K562 (cell line): ENCODE results near the gene NF1. TPM values are rescaled to one million over a fixed set of nuclear protein-coding genes. Genes with fewer than 3 reads are reported as not detected.

Experiments
- ARID1B ChIP-seq: fragments of 450-650 bp; IDR thresholded peaks from 2 replicates; pipeline ENCODE4 v1.6.1; 2016; ENCODE audit warnings: antibody characterized with exemption, mild to moderate bottlenecking, inconsistent platforms
- CBX1 ChIP-seq: sonication (generic); IDR thresholded peaks from 2 replicates; pipeline ENCODE4 v1.6.1; 2016; ENCODE audit warnings: antibody characterized with exemption, low read depth, mild to moderate bottlenecking
- CTBP1 ChIP-seq: fragments of 450-650 bp; IDR thresholded peaks from 2 replicates; pipeline ENCODE4 v1.6.1; 2016; ENCODE audit warnings: borderline replicate concordance
- KDM5B ChIP-seq: fragments of 200-600 bp; sonication (generic); IDR thresholded peaks from 2 replicates; pipeline ENCODE4 v1.6.1; 2012; ENCODE audit warnings: low read depth, mild to moderate bottlenecking, moderate library complexity, low read length, control low read depth, inconsistent platforms; ENCODE audit not compliant: insufficient replicate concordance
- KLF1 ChIP-seq: fragments of 450-650 bp; IDR thresholded peaks from 2 replicates; pipeline ENCODE4 v1.6.1; 2016; ENCODE audit warnings: missing genetic modification characterization, missing compliant biosample characterization
- OTX1 ChIP-seq: fragments of 450-650 bp; formaldehyde crosslinking; IDR thresholded peaks from 2 replicates; pipeline ENCODE4 v1.4.0; 2022; ENCODE audit warnings: mild to moderate bottlenecking
- SRSF1 ChIP-seq: fragments of 200-400 bp; formaldehyde crosslinking; IDR thresholded peaks from 2 replicates; pipeline ENCODE4 v1.6.1; 2017; ENCODE audit warnings: mild to moderate bottlenecking, low read depth, low read length, moderate library complexity
- ZNF143 ChIP-seq: sonication (generic); formaldehyde crosslinking; IDR thresholded peaks from 2 replicates; pipeline ENCODE4 v1.9.0; 2022; ENCODE audit warnings: mild to moderate bottlenecking, missing genetic modification reagents
- ZNF644 ChIP-seq: fragments of 200-800 bp; sonication (Bioruptor generic); IDR thresholded peaks from 2 replicates; pipeline ENCODE4 v1.6.1; 2016; ENCODE audit warnings: low read depth, missing genetic modification characterization, missing compliant biosample characterization
- ZNF764 ChIP-seq: fragments of 250-450 bp; sonication (Bioruptor Pico); IDR thresholded peaks from 2 replicates; pipeline ENCODE4 v1.4.0; 2020; ENCODE audit warnings: low read depth, mild to moderate bottlenecking, moderate library complexity
- polyA plus RNA-seq, 8 experiments: library from polyadenylated mRNA; depleted of rRNA in 4 of 8; stranded (reverse) in 5 of 8; unstranded in 3 of 8; fragments of >200 nt; fragmentation: Nextera tagmentation in 2 of 8; fragmentation: Illumina TruSeq in 1 of 8; extraction: Ambion mirVana in 2 of 8; extraction: Trizol in 1 of 8; gene quantifications; 2 replicates each; pipeline versions ENCODE4 v1.2.1 to v1.2.3, GENCODE V29; 2011 to 2014; ENCODE audit warnings: inconsistent platforms in 1 of 8, missing spikeins in 1 of 8
- total RNA-seq, 7 experiments: library from RNA; depleted of rRNA in 6 of 7; stranded (reverse); fragments of >200 nt in 6 of 7; fragmentation: Illumina TruSeq in 2 of 7; extraction: Trizol in 2 of 7; gene quantifications; 2 replicates each; pipeline versions ENCODE4 v1.2.1 to v1.2.3, GENCODE V29; 2011 to 2021; ENCODE audit warnings: low replicate concordance in 1 of 7
- TF ChIP-seq, protein P1 (sequence below): sonication (generic); formaldehyde crosslinking; IDR thresholded peaks from 2 replicates; pipeline ENCODE4 v1.4.0; 2020; ENCODE audit warnings: mild to moderate bottlenecking, missing genetic modification reagents
- TF ChIP-seq, protein P2 (sequence below): fragments of 250-450 bp; sonication (Bioruptor Pico); IDR thresholded peaks from 2 replicates; pipeline ENCODE4 v1.5.0; 2021; ENCODE audit warnings: mild to moderate bottlenecking, moderate library complexity
- TF ChIP-seq, protein P3 (sequence below): sonication (generic); formaldehyde crosslinking; IDR thresholded peaks from 2 replicates; pipeline ENCODE4 v1.8.1; 2023; ENCODE audit warnings: missing genetic modification reagents, mild to moderate bottlenecking, borderline replicate concordance
- TF ChIP-seq, protein P4 (sequence below), 2 experiments: fragments of 450-650 bp; conservative IDR thresholded peaks; 2 replicates each; pipeline ENCODE4 v1.6.1; 2017; ENCODE audit warnings: mild to moderate bottlenecking in 2 of 2, moderate library complexity in 2 of 2

NF1 gene
- total and polyA plus RNA-seq, 9 of the 15 experiments (the other 6 are each of a cell fraction or from before 2014, with no cell fraction given): 3.4 to 41.9 (median 24.3) TPM

DNA sequence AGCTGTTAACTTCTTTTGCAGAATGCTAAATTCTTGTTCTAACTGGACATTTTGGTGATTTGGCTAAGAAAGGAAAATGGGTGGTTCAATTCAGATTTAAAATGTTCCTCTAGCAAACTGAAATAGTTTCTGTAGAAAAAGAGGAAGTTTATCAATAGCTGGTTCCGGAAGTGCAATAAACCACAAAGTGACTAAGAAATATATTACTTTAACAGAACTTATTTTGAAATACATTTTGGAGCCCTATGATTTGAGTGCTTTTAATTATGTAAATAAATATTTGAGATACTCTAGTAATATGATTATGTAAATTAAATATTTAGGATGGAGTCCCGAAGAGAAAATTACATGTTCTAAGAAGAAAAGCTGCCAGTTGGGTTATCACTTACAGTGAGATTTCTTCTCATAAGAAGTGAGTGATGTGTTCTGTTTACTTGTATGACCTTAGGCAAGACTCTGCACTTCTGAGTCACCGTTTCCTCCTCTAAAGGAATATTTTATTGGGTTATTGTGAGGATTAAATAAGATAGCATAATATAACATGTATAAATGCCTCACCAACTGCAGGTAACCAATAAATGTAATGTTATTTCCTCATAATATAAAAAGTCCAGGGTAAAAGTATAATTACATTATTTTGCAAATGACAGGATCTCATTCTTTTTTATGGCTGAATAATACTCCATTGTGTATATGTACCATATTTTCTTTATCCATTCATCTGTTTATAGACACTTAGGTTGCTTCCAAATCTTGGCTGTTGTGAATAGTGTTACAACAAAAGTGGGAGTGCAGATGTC lies 219.4 kb downstream of the NF1 start, which contains the start of gene EVI2B (continued):
- TF ChIP-seq, protein P1, sequence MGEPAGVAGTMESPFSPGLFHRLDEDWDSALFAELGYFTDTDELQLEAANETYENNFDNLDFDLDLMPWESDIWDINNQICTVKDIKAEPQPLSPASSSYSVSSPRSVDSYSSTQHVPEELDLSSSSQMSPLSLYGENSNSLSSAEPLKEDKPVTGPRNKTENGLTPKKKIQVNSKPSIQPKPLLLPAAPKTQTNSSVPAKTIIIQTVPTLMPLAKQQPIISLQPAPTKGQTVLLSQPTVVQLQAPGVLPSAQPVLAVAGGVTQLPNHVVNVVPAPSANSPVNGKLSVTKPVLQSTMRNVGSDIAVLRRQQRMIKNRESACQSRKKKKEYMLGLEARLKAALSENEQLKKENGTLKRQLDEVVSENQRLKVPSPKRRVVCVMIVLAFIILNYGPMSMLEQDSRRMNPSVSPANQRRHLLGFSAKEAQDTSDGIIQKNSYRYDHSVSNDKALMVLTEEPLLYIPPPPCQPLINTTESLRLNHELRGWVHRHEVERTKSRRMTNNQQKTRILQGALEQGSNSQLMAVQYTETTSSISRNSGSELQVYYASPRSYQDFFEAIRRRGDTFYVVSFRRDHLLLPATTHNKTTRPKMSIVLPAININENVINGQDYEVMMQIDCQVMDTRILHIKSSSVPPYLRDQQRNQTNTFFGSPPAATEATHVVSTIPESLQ (CRISPR knock-in tag): no peak
- TF ChIP-seq, protein P2, sequence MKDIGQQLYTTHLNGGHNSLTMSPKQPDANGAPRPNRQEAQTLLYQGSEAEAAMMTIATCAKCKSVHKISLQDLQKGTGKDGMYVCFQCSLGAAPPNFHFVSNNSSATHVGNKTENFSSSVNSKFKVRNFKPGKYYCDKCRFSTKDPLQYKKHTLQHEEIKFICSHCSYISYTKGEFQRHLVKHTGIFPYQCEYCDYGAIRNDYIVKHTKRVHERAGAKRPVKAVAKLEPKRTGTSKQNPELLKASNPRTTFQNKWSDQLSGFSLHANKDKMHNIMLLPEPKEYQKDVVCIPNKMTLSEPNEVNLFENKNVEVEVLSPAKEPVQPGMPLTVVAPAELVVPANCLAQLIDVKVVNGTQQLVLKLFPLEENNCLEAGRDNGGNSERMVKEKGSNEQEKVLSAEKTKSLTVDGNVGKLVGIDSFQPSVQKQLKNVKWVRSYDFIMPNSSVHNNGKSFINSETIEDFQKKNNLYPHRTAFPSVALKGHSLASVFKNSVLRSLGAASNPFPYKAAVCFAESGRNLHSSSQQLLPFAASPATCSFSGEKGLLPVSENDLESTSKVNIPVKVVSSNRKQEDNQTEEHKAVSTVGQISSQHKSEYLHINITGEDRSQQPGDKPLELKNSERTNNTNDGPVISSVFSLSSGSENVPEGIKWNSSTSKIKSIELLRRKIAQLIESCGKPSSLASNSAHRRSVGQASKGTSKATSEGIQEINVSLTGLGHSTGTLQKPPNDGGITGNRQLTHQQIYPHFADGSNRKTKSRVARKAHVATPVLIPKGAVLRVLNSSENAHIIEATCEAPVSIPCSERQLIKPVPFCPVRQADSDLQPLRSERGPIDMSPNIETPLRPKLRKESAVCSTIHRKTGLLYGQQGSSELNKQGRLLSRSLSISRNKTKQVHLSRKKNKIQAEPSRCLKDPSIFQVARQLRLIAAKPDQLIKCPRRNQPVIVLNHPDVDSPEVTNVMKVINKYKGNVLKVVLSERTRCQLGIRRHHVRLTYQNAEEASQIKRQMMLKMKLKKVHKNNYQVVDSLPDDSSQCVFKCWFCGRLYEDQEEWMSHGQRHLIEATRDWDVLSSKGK: no peak
- TF ChIP-seq SRSF1: no peak
- TF ChIP-seq, protein P3, sequence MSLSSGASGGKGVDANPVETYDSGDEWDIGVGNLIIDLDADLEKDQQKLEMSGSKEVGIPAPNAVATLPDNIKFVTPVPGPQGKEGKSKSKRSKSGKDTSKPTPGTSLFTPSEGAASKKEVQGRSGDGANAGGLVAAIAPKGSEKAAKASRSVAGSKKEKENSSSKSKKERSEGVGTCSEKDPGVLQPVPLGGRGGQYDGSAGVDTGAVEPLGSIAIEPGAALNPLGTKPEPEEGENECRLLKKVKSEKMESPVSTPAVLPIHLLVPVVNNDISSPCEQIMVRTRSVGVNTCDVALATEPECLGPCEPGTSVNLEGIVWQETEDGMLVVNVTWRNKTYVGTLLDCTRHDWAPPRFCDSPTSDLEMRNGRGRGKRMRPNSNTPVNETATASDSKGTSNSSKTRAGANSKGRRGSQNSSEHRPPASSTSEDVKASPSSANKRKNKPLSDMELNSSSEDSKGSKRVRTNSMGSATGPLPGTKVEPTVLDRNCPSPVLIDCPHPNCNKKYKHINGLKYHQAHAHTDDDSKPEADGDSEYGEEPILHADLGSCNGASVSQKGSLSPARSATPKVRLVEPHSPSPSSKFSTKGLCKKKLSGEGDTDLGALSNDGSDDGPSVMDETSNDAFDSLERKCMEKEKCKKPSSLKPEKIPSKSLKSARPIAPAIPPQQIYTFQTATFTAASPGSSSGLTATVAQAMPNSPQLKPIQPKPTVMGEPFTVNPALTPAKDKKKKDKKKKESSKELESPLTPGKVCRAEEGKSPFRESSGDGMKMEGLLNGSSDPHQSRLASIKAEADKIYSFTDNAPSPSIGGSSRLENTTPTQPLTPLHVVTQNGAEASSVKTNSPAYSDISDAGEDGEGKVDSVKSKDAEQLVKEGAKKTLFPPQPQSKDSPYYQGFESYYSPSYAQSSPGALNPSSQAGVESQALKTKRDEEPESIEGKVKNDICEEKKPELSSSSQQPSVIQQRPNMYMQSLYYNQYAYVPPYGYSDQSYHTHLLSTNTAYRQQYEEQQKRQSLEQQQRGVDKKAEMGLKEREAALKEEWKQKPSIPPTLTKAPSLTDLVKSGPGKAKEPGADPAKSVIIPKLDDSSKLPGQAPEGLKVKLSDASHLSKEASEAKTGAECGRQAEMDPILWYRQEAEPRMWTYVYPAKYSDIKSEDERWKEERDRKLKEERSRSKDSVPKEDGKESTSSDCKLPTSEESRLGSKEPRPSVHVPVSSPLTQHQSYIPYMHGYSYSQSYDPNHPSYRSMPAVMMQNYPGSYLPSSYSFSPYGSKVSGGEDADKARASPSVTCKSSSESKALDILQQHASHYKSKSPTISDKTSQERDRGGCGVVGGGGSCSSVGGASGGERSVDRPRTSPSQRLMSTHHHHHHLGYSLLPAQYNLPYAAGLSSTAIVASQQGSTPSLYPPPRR (CRISPR knock-in tag): no peak
- TF ChIP-seq OTX1: no peak
- TF ChIP-seq ZNF644 (tag): no peak
- no peak for TF ChIP-seq CBX1
- TF ChIP-seq, protein P4, sequence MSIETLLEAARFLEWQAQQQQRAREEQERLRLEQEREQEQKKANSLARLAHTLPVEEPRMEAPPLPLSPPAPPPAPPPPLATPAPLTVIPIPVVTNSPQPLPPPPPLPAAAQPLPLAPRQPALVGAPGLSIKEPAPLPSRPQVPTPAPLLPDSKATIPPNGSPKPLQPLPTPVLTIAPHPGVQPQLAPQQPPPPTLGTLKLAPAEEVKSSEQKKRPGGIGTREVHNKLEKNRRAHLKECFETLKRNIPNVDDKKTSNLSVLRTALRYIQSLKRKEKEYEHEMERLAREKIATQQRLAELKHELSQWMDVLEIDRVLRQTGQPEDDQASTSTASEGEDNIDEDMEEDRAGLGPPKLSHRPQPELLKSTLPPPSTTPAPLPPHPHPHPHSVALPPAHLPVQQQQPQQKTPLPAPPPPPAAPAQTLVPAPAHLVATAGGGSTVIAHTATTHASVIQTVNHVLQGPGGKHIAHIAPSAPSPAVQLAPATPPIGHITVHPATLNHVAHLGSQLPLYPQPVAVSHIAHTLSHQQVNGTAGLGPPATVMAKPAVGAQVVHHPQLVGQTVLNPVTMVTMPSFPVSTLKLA (conservative IDR thresholded peaks at IDR 0.05): no peak
- TF ChIP-seq KDM5B: no peak
- TF ChIP-seq KLF1 (tag): no peak
- peak; percentile 77 for TF ChIP-seq ARID1B
- TF ChIP-seq ZNF143 (CRISPR knock-in tag): no peak
- no peak for TF ChIP-seq ZNF764 (CRISPR knock-in tag)
- no peak for TF ChIP-seq CTBP1
